HG02759 (cell line): Measurements from ENCODE around the gene MAN1C1.
A peak's percentile ranks its signal among the peaks of the same experiment; 100 is the strongest.
"Not testable (repeated sequence)": the region's sequence is repeated elsewhere in the genome, so short reads cannot be mapped to it uniquely, and the experiment has no call there.

Source experiments
- ATAC-seq: cut with Tn5 transposase; IDR thresholded peaks from one replicate; pipeline ENCODE4 v1.9.1; 2021; ENCODE audit warnings: mild to moderate bottlenecking, moderate library complexity; ENCODE audit not compliant: unreplicated experiment

The MAN1C1 gene

GRCh38 chr1:25583519-25584370 lies 32.8 kb upstream of the MAN1C1 start:
- ATAC-seq = no peak

- ATAC-seq = no peak
Measured at GRCh38 chr1:25586181-25586588, 30.4 kb upstream of the MAN1C1 start.

DNA sequence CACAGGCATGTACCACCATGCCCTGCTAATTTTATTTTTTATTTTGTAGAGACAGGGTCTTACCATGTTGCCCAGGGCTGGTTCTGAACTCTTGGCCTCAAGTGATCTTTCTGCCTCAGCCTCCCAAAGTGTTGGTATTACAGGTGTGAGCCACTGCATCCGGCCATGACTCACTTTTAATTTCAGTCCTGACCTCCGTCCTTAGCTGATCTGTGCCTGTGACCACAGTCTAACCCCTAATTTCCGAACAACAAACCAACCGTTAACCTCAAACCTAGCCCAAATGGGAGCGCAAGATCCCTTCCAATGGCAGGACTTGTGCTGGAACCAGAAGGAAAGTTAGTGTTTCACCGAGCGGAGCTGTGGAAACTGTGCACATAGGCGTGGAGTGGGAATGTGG lies 29.3 kb upstream of the MAN1C1 start:
- no peak for ATAC-seq

DNA sequence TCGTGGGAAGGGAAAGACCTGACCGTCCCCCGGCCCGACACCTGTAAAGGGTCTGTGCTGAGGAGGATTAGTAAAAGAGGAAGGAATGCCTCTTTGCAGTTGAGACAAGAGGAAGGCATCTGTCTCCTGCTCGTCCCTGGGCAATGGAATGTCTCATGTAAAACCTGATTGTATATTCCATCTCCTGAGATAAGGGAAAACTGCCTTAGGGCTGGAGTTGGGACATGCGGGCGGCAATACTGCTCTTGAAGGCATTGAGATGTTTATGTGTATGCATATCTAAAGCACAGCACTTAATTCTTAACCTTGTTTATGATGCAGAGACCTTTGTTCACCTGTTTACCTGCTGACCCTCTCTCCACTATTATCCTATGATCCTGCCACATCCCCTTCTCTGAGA lies 28.4 kb upstream of the MAN1C1 start:
- ATAC-seq = not testable (repeated sequence)

- ATAC-seq = not testable (repeated sequence)
Measured at GRCh38 chr1:25588786-25589185, 27.8 kb upstream of the MAN1C1 start.

DNA sequence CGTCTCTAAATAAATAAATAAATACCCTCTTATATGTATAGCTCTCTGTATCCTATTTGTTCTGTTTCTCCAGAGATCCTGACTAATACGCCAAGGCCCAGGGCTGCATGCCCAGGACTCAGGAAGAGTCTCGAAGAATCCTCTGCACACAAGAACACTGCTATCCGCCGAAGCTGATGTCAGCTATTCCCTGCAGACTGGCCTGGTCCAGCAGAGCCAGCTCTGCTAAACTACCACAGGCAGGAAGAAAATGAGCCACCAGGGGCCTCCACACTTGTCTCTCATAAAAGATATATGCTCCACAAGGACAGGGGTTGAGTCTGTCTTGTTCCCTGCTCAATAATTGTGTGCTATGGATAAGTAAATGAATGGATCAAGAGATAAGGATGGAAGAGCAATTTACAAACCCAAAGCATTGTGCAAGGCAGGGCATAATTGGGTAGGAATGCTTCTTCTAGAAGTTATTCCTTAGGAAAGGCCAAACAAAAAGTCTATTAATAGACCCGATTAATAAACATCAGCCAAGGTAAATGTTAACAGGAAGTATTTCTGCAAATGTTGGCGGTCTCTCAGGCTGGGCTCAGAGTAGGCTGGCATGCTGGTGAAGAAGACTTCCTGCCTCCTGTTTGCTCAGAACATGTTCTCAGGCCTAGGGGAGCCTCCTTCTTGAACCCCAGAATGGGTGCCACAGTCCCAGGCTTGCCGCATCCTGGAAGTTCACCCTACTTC lies 26.3 kb upstream of the MAN1C1 start:
- no peak for ATAC-seq

GRCh38 chr1:25593861-25594260 lies 22.7 kb upstream of the MAN1C1 start:
- ATAC-seq = no peak

- no peak for ATAC-seq
Measured at GRCh38 chr1:25594971-25595370, 21.6 kb upstream of the MAN1C1 start.

DNA sequence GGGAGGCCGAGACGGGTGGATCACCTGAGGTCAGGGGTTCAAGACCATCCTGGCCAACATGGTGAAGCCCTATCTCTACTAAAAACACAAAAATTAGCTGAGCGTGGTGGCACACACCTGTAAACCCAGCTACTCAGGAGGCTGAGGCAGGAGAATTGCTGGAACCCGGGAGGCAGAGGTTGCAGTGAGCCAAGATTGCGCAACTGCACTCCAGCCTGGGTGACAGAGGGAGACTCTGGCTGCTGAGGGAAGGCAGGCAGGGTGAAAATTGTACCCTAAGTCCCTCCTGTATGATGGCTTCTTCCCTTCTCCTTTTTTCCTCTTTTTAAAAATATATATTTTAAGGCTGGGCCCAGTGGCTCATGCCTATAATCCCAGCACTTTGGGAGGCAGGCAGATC lies 19.9 kb upstream of the MAN1C1 start:
- not testable (repeated sequence) for ATAC-seq

GRCh38 chr1:25598879-25599278 lies 17.7 kb upstream of the MAN1C1 start:
- ATAC-seq = no peak

GRCh38 chr1:25599969-25600610 lies 16.5 kb upstream of the MAN1C1 start:
- ATAC-seq = no peak

- not testable (repeated sequence) for ATAC-seq
Measured at GRCh38 chr1:25600971-25601699, 15.5 kb upstream of the MAN1C1 start.

- not testable (repeated sequence) for ATAC-seq
Measured at GRCh38 chr1:25603779-25604538, 12.6 kb upstream of the MAN1C1 start.

- no peak for ATAC-seq
Measured at GRCh38 chr1:25607123-25607522, 9.5 kb upstream of the MAN1C1 start.

DNA sequence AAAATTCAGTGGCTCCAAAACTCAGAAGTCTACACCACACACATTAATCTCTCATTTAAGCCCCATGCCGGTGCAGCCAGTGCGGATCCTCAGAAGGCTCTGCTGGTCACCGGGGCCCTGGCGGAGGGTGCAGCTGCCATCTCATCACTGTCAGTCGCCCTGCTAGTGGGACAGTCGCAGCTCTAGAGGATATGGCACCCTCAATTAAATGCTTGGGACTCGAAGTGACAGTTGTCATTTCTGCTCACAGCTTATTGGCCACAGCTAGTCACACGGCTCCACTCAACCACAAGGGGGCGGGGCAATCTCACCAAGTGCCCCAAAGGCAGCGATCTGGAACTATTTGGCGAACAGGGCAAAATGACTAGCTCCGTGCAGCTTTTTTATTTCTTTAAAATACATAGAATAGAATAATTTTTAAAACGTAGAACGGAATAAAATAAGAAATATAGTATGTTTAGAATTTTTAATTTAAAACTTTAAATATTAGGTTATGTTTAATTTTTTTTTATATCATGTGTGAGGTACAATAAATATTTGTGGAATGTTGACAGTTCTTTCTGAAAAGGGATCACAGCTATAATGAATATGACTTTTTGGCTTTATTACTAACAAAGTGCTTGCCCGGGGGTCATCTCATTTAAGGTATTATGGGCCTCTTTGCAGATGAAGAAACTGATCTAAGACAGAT lies 8.0 kb upstream of the MAN1C1 start:
- peak; percentile 57 for ATAC-seq

DNA sequence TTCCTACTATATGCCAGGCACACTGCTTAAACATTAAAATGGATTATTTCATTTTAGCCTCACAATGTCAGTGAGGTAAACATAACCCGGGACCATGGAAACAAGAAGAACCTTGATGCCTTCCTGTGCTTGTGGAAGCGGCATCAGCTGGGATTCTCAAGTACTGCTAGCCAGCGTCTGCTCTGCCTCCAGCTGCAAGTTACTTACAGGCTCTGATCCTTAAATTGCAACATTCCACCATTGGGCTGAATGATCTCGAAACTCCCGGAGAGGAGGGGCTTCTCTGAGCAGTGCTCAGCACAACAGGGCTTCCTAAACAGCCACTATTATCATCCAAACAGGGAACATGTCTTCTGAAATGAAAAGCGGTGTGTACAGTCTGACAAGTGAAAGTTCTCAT lies 6.7 kb upstream of the MAN1C1 start:
- no peak for ATAC-seq

DNA sequence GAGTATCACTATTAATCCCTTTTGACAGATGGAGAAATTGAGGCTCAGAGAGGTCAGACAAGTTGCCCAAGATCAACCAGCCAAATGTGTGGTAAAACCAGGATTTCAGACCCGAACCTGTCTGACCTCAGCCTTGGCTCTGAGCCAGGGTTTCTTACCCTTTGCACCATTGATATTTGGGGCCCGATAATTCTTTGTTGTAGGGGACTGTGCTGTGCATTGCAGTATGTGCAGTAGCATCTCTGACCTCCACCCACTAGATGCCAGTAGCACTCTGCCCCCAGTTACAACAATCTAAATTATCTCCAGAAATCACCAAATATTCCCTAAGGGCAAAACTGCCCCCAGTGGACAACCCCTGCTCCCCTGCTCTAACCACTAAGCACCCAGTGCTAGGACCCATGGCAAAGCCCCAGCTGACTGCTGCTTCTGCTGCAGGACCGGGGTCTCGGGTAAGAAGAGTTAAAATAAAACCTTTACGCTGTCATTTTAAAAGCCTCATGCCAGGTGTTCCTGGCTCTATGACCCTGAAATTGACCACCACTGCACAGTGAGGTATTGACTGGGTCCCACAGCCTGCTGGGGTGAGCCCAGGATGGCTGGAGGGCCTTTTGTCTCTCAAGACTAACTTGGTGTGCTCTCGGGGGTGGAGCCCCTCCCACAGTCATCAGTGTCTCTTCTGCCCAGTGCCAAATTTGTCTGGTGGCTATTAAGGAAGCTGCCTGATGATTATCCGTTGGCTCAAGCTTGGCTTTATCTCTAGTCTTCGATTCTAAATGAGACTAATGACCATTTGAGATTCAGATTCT lies 5.6 kb upstream of the MAN1C1 start:
- no peak for ATAC-seq

- no peak for ATAC-seq
Measured at GRCh38 chr1:25611843-25612242, 4.7 kb upstream of the MAN1C1 start.

DNA sequence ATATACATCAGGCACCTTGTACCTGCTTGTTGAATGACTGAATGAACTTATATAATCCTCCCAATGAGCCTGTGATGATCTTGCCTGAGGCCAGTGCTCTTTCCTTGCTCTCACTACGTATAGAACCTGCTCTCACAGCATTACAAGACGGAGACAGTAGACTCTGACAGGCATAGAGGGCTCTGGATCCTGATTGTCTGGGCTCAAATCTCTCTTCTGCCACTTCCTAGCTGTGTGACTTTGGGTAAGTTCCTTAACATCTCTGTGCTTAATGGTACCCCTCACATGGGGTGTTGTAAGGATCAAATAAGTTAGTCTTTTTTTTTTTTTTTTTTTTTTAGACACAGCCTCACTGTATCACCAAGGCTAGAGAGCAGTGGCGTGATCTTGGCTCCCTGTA lies 4.2 kb upstream of the MAN1C1 start:
- ATAC-seq = no peak
